Activated T-helper 17 cell treated with anti-CD3 and anti-CD28 coated beads, Interleukin-2, amount 50 U/mL, for 72 hours (primary cell): ENCODE results near the gene ZNF669. TPM values are rescaled to one million over a fixed set of nuclear protein-coding genes. Genes with fewer than 3 reads are reported as not detected.

Experiments
- ATAC-seq: fragments of 150-1000 bp; cut with Tn5 transposase; replicated peaks from 2 replicates; pipeline ENCODE4 v1.10.0; 2021; ENCODE audit warnings: mild to moderate bottlenecking, moderate library complexity
- H3K27ac Mint-ChIP-seq: one replicate; pipeline ENCODE4 v1.8.0; 2022; ENCODE audit warnings: mixed read lengths
- H3K27me3 Mint-ChIP-seq: one replicate; pipeline ENCODE4 v1.8.0; 2022; ENCODE audit warnings: mixed read lengths
- H3K36me3 Mint-ChIP-seq: one replicate; pipeline ENCODE4 v1.8.0; 2022; ENCODE audit warnings: low read depth, mild to moderate bottlenecking, mixed read lengths
- H3K4me1 Mint-ChIP-seq: one replicate; pipeline ENCODE4 v1.8.0; 2022; ENCODE audit warnings: mixed read lengths
- H3K4me3 Mint-ChIP-seq: one replicate; pipeline ENCODE4 v1.8.0; 2022; ENCODE audit warnings: mild to moderate bottlenecking, mixed read lengths
- H3K9me3 Mint-ChIP-seq: one replicate; pipeline ENCODE4 v1.8.0; 2022; ENCODE audit warnings: mixed read lengths
- total RNA-seq, 2 donors: library from RNA; stranded (reverse); gene quantifications; one replicate each; pipeline ENCODE4 v1.2.3, GENCODE V29; 2022

ZNF669 gene
- total RNA-seq, 2 donors from 2014 or later: 5.7 to 7.1 TPM

DNA sequence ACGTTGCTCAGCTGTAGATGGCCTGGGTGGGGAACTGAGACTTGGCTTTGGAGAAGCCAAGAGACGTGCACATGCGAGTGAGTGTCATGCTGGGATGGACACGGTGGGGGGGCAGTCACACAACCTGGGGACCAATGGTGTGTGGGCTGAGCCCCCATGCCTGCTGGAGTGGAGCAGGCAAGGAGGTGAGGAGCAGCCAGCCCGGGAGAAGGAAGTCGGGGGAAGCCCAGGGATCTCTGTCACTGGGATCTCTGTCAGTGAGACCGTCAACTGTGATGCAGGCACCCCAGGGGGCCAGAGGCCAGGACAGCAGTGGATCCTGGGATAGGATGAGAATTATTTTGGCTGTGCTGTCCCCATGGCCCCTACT lies 11.0 kb upstream of the ZNF669 start:
- no peaks in the 10 kb centered on the region for H3K9me3 Mint-ChIP-seq
- H3K4me1 Mint-ChIP-seq: peaks cover 10% of the 10 kb centered on the region
- peaks cover 9% of the 10 kb centered on the region for H3K27me3 Mint-ChIP-seq
- H3K36me3 Mint-ChIP-seq: no peaks in the 10 kb centered on the region
- no peak overlapping the region for H3K4me3 Mint-ChIP-seq
- no peak for ATAC-seq
- no peak overlapping the region for H3K27ac Mint-ChIP-seq

DNA sequence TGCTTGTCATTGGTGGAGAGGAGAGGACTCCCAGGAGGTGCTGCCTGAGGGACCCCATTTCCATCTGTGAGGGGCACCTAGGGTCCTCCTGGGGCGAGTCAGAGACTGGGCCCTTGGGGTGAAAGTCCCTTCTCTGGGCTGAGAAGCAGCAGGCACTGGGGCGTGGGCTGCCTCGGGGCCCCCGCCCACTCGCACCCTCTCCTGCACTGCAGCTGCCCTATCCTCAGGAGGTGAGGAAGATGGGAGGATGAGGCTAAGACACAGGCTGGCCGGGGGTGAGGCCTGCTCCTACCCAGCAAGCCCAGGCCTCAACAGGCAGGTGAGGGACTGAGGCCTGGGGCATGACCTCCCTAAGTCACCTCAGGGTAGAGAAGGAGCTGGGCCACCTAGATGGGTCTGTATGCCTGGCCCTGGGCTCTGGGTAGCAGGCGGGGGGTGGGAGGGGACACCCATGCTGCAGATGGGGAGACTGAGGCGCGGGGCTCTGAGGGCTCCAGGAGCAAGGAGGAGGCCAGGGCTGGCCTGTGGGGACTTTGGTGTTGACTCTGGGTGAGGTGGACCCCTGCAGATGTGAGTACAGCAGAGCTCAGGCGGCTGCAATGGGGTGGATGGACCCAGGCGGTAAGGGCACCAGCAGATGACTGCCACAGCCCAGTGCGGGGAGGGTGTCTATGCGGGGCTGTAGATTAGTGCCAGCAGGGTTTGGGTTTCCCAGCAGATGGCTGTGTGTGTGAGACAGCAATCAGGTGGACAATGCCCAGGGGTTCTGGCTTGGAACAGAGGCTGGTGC lies 10.4 kb upstream of the ZNF669 start:
- Mint-ChIP-seq H3K4me3 (no peak overlapping the region), H3K27ac (no peak overlapping the region), H3K4me1 (peaks cover 10% of the 10 kb centered on the region), H3K36me3 (no peaks in the 10 kb centered on the region), H3K27me3 (peaks cover 13% of the 10 kb centered on the region), H3K9me3 (no peaks in the 10 kb centered on the region)
- ATAC-seq: peak; percentile 16

DNA sequence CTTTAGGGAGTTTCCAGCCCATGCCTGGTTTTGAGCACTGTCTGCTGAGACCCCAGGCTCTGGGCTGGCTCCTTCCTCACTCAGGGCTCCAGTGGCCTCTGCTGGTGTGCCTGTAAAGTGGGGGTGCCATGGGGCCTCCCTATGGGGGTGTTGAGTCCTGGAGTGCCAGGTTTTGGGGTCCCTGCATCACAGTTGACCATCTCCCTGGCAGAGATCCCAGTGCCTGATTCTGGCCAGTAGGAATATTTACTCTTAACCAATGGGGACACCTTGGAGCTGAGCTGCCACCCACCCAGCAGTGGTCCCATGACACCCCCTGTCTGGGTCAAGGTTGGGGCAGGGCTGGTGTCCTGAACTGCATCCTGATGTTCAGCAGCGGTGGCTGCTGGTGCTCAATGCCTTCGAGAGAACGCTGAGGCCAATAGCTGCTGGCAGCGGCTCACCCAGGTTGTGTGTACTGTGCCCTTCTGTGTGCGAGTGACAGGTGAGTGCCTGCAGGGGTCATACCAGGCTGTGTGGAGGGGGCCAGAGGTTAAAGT lies 9.6 kb upstream of the ZNF669 start:
- no peak for ATAC-seq

DNA sequence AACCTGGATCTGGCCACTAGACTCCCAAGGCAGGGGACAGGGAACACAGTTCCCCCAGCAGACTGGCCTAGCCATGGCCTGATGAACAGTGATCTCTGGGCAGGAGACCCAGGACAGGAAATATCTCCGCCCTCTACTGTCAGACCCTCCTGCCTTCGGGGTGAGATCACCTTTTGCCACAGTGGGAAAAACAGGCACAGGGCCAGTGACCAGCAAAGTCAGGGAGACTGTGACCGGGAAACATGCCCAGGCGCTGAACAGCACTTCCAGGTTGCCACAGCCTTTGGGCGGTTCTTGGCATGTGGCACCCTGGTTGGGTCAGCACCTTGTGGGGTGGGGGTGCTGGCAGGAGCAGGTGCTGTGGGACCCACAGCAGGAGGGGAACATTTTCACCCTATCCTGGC lies 8.9 kb upstream of the ZNF669 start:
- Mint-ChIP-seq H3K4me1 (peaks cover 10% of the 10 kb centered on the region), H3K9me3 (no peaks in the 10 kb centered on the region), H3K4me3 (no peak overlapping the region), H3K27ac (no peak overlapping the region), H3K27me3 (peaks cover 25% of the 10 kb centered on the region), H3K36me3 (no peaks in the 10 kb centered on the region)
- no peak for ATAC-seq

More for the DNA sequence above, 9.6 kb upstream of the ZNF669 start:
- H3K9me3 Mint-ChIP-seq: no peaks in the 10 kb centered on the region
- no peak overlapping the region for H3K27ac Mint-ChIP-seq
- peaks cover 10% of the 10 kb centered on the region for H3K4me1 Mint-ChIP-seq
- H3K4me3 Mint-ChIP-seq: no peak overlapping the region
- peaks cover 18% of the 10 kb centered on the region for H3K27me3 Mint-ChIP-seq
- H3K36me3 Mint-ChIP-seq: no peaks in the 10 kb centered on the region

- no peaks in the 10 kb centered on the region for H3K36me3 Mint-ChIP-seq
- peaks cover 1% of the 10 kb centered on the region for H3K9me3 Mint-ChIP-seq
- ATAC-seq: no peak
- peaks cover 10% of the 10 kb centered on the region for H3K4me1 Mint-ChIP-seq
- no peak overlapping the region for H3K4me3 Mint-ChIP-seq
- H3K27ac Mint-ChIP-seq: no peak overlapping the region
- H3K27me3 Mint-ChIP-seq: peaks cover 31% of the 10 kb centered on the region
Measured at GRCh38 chr1:247112479-247112781, 8.3 kb upstream of the ZNF669 start.

- no peaks in the 10 kb centered on the region for H3K36me3 Mint-ChIP-seq
- H3K4me3 Mint-ChIP-seq: no peak overlapping the region
- H3K27ac Mint-ChIP-seq: no peak overlapping the region
- H3K9me3 Mint-ChIP-seq: peaks cover 4% of the 10 kb centered on the region
- peaks cover 10% of the 10 kb centered on the region for H3K4me1 Mint-ChIP-seq
- peaks cover 34% of the 10 kb centered on the region for H3K27me3 Mint-ChIP-seq
- ATAC-seq: peak; percentile 10
Measured at GRCh38 chr1:247111700-247112478, 7.7 kb upstream of the ZNF669 start.

DNA sequence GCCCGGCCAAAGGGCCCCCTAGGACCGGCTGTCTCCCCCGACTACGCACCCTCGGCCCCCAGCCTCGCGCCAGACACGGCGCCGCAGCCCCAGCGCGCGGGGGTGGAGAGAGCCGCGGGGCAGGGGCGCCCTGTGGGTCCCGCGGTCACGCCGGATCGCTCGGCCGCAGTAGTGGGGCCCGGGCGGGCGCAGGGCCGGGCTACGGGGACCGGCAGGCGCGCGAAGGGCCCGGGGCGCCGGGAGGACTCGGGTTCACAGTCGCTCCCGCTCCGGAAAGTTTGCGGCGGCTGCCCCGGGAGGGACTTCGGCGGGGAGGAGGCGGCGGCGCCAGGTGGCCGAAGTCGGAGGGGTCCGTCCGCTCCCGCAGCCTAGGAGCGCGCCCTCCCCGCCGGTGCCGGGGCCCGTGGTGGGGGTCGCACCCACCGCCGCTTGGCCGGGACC lies 7.1 kb upstream of the ZNF669 start:
- peak; percentile 40 for ATAC-seq
- Mint-ChIP-seq H3K9me3 (peaks cover 4% of the 10 kb centered on the region), H3K4me1 (peaks cover 10% of the 10 kb centered on the region), H3K4me3 (peak overlapping the region; percentile 80), H3K36me3 (no peaks in the 10 kb centered on the region), H3K27ac (no peak overlapping the region), H3K27me3 (peaks cover 34% of the 10 kb centered on the region)

DNA sequence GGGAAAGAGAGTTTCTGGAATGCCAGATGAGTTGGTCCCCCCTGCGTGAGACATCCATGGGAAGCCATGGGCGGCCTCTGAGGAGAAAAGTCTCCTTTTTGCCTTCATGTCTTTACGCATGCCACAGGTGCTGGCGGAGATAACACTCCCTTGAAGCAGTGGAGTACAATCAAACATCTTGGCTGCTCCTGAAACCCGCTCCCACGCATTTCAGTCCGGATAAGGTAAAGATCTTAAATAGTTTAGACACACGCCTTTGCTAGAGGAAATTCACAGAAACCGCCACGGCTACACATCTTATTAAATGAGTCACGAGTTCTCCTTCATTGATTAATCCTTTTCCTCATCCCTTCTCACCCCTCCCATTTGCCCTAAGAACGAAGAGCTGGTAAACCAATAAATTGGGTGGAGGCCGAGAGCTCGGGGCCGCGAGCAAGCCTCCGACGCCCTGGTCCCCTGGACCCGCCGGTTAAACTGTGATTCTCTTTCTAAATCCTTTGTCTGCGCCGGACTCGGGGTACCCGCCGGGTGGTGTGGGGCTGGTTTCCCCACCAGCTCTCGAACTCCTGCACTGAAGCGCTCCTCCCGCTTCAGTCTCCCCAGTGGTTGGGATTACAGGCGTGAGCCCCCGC lies 6.6 kb upstream of the ZNF669 start:
- Mint-ChIP-seq H3K27ac (peak overlapping the region; percentile 31), H3K27me3 (peaks cover 34% of the 10 kb centered on the region)
- peak; percentile 73 for ATAC-seq

DNA sequence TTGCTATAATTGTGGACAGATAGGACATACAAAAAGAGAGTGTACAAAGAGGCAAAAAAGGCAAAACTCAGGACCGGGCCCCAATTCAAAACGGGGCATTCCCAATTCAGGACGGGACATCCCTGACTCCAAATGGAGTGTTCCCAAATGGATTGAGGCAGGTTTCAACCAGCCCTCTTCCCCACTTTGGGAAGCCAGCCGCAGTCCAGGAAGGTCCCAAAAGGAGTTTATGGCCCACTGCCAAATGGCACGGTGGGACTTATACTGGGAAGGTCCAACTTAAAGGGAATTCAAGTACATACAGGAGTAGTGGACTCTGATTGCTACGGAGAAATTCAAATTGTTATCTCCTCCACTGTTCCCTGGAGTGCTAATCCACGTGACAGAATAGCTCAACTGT lies 3.5 kb upstream of the ZNF669 start:
- Mint-ChIP-seq H3K9me3 (peaks cover 4% of the 10 kb centered on the region), H3K27me3 (peaks cover 30% of the 10 kb centered on the region)

More for the DNA sequence above, 6.6 kb upstream of the ZNF669 start:
- H3K4me3 Mint-ChIP-seq: peak overlapping the region; percentile 80
- H3K36me3 Mint-ChIP-seq: no peaks in the 10 kb centered on the region
- H3K9me3 Mint-ChIP-seq: peaks cover 4% of the 10 kb centered on the region
- peaks cover 10% of the 10 kb centered on the region for H3K4me1 Mint-ChIP-seq

GRCh38 chr1:247105966-247106365 lies 1.8 kb upstream of the ZNF669 start:
- Mint-ChIP-seq H3K27ac (no peak overlapping the region), H3K9me3 (peaks cover 4% of the 10 kb centered on the region), H3K36me3 (peaks cover 23% of the 10 kb centered on the region), H3K4me1 (peaks cover 5% of the 10 kb centered on the region), H3K4me3 (no peak overlapping the region), H3K27me3 (peaks cover 29% of the 10 kb centered on the region)
- ATAC-seq: no peak

More for the DNA sequence above, 3.5 kb upstream of the ZNF669 start:
- no peak overlapping the region for H3K4me3 Mint-ChIP-seq
- peaks cover 6% of the 10 kb centered on the region for H3K4me1 Mint-ChIP-seq
- H3K36me3 Mint-ChIP-seq: peaks cover 6% of the 10 kb centered on the region
- no peak overlapping the region for H3K27ac Mint-ChIP-seq
- ATAC-seq: no peak

DNA sequence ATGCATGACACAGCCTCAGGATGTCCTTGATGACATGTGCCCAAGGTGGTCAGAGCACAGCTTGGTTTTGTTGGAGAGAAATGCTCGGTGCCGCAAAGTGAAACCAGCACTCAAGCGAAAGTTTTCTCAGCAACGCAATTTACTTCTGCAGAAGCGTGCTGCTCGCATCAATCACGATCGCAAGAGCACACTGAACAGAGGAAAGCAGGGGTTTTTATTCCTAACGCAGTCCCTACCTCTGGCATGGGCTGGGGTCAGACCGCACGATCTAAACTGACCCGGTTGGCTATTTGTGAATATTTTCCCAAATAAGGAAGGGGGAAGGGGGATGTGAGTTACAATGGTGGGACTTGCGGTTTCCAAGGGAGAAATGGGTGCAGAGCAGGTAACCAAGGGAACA lies 809 bp upstream of the ZNF669 start:
- no peak for ATAC-seq
- H3K27me3 Mint-ChIP-seq: peaks cover 25% of the 10 kb centered on the region
- H3K36me3 Mint-ChIP-seq: peaks cover 33% of the 10 kb centered on the region
- H3K4me1 Mint-ChIP-seq: no peaks in the 10 kb centered on the region
- H3K4me3 Mint-ChIP-seq: peak overlapping the region; percentile 81
- H3K9me3 Mint-ChIP-seq: peaks cover 8% of the 10 kb centered on the region
- H3K27ac Mint-ChIP-seq: no peak overlapping the region

GRCh38 chr1:247102381-247102780 lies 1.8 kb downstream of the ZNF669 start:
- peaks cover 57% of the 10 kb centered on the region for H3K36me3 Mint-ChIP-seq
- H3K27me3 Mint-ChIP-seq: peaks cover 2% of the 10 kb centered on the region
- H3K4me3 Mint-ChIP-seq: peak overlapping the region; percentile 81
- H3K4me1 Mint-ChIP-seq: no peaks in the 10 kb centered on the region
- no peak overlapping the region for H3K27ac Mint-ChIP-seq
- peaks cover 9% of the 10 kb centered on the region for H3K9me3 Mint-ChIP-seq
- ATAC-seq: no peak

- H3K9me3 Mint-ChIP-seq: peaks cover 23% of the 10 kb centered on the region
- no peak overlapping the region for H3K4me3 Mint-ChIP-seq
- no peak for ATAC-seq
- H3K4me1 Mint-ChIP-seq: no peaks in the 10 kb centered on the region
- peaks cover 62% of the 10 kb centered on the region for H3K36me3 Mint-ChIP-seq
- no peaks in the 10 kb centered on the region for H3K27me3 Mint-ChIP-seq
- no peak overlapping the region for H3K27ac Mint-ChIP-seq
Measured at GRCh38 chr1:247100676-247101279, 3.4 kb downstream of the ZNF669 start.

- peaks cover 49% of the 10 kb centered on the region for H3K36me3 Mint-ChIP-seq
- H3K4me1 Mint-ChIP-seq: no peaks in the 10 kb centered on the region
- no peak for ATAC-seq
- H3K27me3 Mint-ChIP-seq: no peaks in the 10 kb centered on the region
- peaks cover 25% of the 10 kb centered on the region for H3K9me3 Mint-ChIP-seq
- no peak overlapping the region for H3K4me3 Mint-ChIP-seq
- H3K27ac Mint-ChIP-seq: no peak overlapping the region
Measured at GRCh38 chr1:247096958-247097357, 7.2 kb downstream of the ZNF669 start.
